NOMO-1 treated with DMSO at 0.1 percent for 48 hours (cell line): ENCODE measurements around the gene CGN.

Experiments
- DNase-seq: peaks from one replicate; lab custom pipeline; 2025; ENCODE audit not compliant: unreplicated experiment; lab: John Stamatoyannopoulos, UW

Gene CGN

DNA sequence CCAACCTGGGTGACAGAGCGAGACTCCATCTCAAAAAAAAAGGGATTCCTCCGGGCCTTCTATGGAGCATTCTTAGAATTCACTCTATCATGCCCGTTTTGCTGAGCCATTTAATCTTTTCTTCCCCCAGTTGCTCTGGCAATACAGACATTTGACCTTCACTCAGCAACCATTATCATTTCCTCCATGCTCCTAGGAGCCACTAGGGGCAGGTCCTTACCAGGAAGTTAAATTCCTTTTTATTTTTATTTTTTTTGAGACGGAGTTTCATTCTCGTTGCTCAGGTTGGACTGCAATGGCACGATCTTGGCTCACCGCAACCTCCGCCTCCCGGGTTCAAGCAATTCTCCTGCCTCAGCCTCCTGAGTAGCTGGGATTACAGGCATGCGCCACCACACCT lies 9.7 kb upstream of the CGN start:
- DNase-seq = no peak

GRCh38 chr1:151502035-151502700 lies 9.0 kb upstream of the CGN start:
- no peak for DNase-seq

GRCh38 chr1:151502859-151503780 lies 8.1 kb upstream of the CGN start:
- no peak for DNase-seq

GRCh38 chr1:151504252-151504651 lies 6.9 kb upstream of the CGN start:
- DNase-seq = no peak

DNA sequence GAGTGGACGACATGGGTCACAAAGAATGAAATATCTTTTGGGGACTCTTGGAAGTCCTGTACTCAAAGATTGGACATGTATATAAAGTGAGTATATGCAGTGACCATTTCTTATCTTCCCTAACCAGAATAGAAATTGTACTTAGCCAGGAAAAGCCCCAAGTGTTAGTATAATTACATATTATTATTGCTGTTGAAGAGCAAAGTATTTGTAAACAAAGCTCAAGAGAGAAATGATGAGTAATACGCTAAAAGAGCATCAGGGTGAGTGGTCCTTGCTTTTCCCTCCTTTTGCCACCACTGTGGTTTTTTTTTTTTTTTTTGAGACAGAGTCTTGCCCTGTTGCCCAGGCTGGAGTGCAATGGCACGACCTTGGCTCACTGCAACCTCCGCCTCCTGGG lies 6.4 kb upstream of the CGN start:
- DNase-seq = no peak

GRCh38 chr1:151508833-151509232 lies 2.4 kb upstream of the CGN start:
- DNase-seq = no peak

GRCh38 chr1:151509350-151510019 lies 1.7 kb upstream of the CGN start:
- no peak for DNase-seq

GRCh38 chr1:151510020-151510405 lies 1.2 kb upstream of the CGN start:
- no peak for DNase-seq

GRCh38 chr1:151510614-151510956 lies 602 bp upstream of the CGN start:
- DNase-seq = no peak

DNA sequence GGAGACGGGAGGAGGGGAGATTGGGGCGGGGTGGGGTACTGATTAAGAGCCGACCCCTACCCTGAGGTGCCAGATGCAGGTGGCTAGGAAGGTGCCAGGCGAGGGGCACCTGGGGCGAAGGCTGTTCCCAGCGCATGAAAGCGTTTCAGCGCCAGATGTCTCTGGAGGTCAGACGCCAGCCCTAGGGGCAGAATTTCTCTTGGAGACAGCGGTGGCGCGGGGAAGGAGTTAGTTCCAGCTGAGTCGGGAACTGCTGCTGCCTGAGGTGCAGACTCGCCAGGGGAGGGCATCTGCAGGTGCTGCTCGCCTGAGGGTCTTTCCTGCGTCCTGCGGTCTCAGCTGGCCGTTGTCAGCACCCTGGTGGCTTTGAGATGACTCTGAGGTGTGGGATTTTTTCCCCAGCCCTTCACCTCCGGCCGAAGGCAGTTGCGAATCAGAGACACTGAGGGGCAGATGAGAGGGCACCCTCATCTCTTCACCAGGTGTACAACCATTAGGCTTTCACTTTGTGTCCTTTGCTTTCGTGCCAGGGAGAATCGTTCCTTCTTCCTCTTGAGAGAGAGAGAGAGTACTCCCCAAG lies 539 bp downstream of the CGN start:
- no peak for DNase-seq

DNA sequence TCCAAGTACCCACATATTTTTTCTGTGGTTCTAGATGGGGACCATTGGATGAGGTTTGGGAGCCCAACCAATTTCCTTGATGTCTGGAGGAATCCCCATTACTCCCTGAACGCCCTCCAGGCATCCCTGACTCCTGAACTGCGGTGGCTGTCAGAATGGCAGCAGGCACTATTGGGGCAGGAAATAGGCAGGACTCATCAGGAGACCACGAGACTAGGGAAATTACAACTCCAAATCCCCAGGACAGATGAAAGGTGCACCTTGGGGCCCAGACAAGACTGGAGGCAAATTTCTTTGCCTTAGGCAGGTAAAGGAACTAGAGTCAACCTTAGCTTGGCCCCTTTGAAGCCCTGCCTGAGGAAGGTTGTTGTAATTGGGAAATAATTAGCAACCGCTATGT lies 1.1 kb downstream of the CGN start:
- no peak for DNase-seq

DNA sequence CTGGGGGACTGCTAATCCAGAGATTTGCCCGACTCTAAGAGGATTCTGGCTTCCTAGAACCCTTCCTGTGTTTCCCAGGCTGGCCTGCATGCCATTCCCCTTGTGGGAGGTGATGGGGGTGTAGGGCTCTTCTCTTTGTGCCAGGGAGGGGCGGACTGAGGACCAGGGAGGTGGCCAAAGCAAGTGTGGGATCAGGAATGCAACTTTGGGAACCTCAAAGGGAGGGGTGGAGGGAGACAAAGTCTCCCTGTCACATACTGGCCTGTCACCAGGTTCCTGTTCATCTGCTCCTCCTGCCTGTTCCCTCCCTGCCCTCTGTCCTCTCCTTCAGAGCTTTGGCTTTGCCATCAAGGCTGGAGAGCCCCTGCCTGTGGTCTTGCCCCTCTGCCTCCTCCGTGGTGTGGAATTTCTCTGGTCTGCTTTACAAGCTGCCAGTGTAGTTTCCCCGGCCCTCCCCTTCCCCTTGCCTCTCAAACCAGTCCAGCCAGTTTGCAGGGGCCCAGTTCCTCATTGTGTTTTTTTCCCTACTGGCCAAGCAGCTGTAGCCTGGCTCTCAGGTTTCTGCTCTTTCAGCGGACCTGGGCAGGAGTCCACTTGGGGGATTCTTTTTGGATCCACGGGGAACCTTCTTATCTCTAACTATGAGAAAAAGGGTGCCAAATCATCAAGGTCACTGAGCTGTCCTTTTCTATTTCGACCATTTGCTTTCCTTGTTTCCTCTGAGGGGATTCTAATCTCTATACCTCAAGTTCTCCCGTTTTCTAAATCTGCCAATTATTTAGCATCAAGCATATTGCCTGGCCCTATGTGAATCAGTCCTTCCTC lies 1.8 kb downstream of the CGN start:
- no peak for DNase-seq

GRCh38 chr1:151513626-151514121 lies 2.5 kb downstream of the CGN start:
- DNase-seq = no peak

GRCh38 chr1:151514366-151514765 lies 3.2 kb downstream of the CGN start:
- no peak for DNase-seq

GRCh38 chr1:151515265-151515664 lies 4.1 kb downstream of the CGN start:
- no peak for DNase-seq

GRCh38 chr1:151516031-151516511 lies 4.9 kb downstream of the CGN start:
- no peak for DNase-seq

DNA sequence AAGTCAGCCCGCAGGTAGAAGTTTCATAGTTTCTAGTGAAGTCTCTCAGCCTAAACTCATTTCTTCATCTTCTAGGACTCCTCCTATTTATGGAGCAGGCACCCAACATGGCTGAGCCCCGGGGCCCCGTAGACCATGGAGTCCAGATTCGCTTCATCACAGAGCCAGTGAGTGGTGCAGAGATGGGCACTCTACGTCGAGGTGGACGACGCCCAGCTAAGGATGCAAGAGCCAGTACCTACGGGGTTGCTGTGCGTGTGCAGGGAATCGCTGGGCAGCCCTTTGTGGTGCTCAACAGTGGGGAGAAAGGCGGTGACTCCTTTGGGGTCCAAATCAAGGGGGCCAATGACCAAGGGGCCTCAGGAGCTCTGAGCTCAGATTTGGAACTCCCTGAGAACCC lies 7.2 kb downstream of the CGN start:
- DNase-seq = no peak

GRCh38 chr1:151518936-151519335 lies 7.7 kb downstream of the CGN start:
- no peak for DNase-seq

DNA sequence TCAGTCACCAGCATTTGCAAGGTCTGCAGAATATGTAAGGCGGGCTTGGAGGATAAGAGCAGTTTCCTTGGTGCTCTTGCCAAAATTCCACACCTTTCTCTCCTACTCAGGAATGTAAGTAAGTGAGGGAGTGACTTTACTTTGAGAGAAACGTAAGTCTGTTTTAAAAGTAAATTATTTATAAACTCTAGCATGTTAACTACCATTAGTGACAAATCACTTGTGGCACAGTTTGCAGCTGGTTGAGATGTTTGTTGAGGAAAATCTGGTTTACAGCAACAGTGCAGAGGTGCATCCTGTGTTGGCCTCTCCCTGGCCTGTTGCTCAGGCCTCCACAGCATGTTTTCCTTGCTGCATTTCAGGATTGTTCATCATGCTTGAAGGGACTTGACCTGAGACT lies 8.5 kb downstream of the CGN start:
- DNase-seq = no peak

GRCh38 chr1:151520359-151520758 lies 9.2 kb downstream of the CGN start:
- DNase-seq = no peak
